Suppressor macrophage treated with lipopolysaccharide for 1 hour (primary cell): ENCODE data around the gene DNASE1L3.
A peak's percentile ranks its signal among the peaks of the same experiment; 100 is the strongest.
"Not testable (repeated sequence)": the region's sequence is repeated elsewhere in the genome, so short reads cannot be mapped to it uniquely, and the experiment has no call there.

ENCODE experiments used
- DNase-seq, 3 donors: peaks; one replicate each; pipeline ENCODE4 v3.0.0-alpha.2; 2020 to 2022

DNASE1L3 gene

DNA sequence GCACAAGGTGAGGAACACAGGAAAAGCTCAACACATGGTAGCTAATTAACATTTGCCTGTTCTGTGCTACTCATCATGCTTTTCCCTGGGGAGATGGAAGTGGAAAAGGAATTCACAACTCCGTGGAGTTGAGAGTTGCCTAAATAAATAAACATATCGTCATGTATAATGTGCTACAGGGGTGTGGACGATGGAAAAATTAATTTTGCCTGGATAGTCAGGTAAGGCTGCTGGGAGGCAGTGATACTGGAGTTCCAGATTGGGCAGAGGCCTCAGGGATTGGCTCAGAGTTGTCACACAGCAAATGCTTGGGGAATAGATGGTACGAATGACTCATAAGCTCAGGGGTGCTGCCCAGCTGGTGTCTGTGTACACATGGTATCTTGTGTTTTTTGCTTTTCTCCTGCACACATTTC, 23.8 kb upstream of the DNASE1L3 start:
- peak; percentile 36 to 53 (median 46) for DNase-seq

DNA sequence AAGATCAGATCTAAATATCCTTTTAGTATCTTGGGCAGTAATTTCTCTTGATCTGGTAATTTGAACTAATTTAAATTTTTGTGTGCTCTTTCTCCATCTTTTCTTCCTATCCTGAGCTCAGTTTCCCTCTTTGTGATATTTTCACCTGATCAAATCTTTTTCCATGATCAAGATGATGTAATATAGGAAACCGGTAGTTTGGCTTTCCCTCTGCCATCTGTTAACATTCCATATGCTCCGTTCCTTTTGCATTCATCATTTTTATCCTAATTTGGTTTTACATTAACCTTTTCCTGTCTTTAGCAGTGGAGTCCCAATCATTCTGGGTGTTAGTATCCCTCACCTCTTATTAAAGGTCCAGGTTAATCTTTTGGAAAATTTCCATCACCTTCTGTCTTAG, 20.9 kb upstream of the DNASE1L3 start:
- DNase-seq, result no peak

DNA sequence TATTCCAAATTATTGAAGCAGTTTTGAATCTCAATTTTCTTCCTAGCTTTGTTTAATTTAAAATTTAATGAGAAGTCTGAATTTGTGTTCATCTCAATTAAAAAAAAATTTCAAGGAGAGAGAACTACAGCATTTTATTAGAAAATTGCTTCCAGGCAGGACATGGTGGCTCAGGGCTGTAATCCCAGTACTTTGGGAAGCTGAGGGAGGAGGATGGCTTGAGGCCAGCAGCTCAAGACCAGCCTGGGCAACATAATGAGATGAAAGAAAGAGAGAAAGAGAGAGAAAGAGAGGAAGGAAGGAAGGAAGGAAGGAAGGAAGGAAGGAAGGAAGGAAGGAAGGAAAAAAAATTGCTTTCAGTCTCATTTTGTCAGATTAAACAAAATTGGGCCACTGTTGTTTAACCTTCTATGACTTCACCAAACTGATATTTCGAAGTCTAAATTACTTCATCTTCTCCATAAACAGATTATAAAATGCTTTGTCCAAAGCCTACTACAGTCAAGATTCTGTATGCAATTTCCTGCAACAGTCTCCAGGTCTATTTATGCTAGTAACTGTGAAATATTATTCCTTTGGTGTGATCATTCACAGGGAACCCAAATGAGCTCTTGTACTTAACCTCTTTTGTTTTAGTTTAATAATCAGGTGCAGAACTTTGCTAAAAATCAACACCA, 20.2 kb upstream of the DNASE1L3 start:
- no peak for DNase-seq

DNA sequence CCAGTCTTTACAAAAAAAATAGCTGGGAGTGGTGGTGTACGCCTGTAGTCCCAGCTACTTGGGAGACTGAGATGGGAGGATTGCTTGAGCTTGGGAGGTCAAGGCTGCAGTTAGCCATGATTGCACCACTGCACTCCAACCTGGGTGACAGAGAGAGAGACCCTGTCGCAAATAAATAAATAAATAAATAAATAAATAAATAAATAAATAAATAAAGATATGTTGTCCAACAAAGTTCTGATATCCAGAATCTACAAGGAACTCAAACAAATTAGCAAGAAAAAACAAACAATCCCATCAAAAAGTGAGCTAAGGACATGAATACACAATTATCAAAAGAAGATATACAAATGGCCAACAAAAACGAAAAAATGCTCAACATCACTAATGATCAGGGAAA, 17.2 kb upstream of the DNASE1L3 start:
- not testable (repeated sequence) for DNase-seq

DNA sequence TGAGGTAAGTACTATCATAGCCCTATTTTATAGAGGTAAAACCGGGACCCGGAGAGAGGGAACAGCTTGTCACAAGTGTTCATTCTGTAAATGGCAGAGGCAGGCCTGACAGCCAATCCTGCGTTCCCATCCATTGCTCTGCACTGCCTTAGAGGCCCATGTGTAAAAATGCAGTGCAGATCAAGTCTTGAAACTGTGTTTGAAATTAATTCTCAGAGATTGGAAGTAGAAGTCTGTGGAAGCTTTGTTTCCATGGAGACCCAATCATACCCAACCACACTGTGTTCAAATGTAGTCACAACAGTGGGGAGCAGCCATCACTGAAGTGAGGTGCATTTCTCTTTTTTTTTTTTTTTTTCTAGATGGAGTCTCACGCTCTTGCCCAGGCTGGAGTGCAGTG, 13.1 kb upstream of the DNASE1L3 start:
- no peak for DNase-seq

DNA sequence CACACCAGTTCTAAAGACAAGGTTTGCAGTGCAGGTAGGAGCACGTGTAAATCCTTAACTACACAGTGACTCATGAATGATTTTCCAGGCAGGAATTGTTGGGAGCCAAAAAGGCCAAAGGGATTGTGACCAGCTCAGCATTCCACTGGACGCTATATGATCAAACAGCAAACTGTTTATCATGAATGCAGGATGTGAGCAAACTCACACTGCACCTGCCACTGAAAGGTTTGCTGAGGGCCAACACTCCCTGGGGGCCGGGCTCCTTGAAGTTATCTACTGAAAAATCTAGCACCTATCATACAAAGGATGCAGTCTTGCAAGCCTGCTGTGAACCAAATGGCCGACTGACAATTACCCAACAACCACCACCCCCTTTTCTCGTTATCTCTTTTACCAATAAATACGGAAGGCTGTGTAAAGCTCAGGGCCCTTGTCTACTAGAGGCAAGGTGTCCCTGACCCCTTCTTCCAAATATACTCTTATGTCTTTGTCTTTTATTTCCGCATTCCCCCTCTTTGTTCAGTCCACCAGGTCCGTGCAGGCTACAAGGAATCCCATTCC, 11.5 kb upstream of the DNASE1L3 start:
- no peak for DNase-seq

DNA sequence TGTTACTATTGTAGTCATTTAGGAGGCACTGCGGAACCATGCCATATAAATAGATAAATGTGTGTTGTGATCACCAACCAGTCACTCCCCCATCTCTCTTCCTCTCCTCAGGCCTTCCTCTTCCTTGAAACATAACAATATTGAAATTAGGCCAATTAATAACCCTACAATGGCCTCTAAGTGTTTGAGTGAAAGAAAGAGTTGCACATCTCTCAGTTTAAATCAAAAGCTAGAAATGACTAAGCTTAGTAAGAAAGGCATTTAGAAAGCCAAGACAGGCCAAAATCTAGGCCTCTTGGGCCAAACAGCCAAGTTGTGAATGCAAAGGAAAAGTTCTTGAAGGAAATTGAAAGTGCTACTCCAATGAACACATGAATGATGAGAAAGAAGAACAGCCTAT, 8.1 kb upstream of the DNASE1L3 start:
- no peak for DNase-seq

DNA sequence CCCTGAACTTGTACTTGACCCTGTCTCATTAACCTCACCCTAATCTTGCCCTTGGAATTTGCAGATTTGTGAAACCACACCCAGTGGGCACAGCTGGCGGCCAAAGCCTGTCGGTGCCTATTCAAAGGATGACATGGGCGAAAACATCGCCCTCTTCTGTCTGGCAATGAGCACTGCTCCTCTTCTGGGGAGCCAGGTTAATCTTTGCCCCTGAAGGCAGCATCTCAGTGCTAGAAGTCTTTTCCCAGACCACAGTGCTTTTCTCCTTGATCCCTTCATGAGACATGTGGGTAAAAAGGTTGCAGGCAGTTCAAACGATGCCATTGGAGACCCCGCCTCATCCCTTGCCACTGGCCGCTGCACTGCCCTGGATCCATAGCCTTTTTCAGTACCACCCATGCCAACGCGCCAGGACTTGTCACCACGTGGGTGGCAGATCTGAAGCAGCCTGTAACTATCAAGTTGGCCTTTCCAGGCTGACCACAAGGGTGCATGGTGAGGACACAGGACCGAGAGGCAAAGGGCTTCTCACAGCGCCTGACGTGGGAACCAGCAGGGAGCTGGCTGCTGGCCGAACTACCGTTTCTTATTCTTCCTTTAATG, 6.5 kb upstream of the DNASE1L3 start:
- DNase-seq, result peak; percentile 94 to 98 (median 96)

DNA sequence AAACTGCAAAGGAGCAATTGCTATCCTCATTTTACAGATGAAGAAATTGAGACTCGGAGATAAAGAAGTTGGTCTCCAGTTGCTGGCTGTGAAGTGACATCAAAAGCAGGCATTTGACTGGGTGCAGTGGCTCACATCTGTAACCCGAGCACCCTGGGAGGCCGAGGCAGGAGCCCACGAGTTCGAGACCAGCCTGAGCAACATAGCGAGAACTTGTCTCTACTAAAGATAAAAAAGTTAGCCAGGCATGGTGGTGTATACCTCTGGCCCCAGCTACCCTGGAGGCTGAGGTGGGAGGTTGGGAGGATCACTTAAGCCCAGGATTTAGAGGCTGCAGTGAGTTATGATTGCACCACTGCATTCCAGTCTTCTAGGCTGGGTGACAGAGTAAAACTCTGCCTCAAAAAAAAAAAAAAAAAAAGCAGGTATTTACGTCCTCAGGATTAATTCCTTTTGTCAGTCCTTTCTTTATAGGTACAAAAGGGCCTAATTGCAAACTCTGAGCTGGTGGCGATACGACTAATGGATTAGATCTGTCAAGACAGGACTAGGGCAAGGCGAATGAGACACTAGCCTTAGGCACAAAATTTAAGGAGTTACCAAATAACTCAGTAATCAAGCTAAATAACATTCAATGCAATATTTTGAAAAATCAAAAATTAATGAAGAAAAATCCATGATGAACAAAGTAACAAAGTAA, 5.9 kb upstream of the DNASE1L3 start:
- no peak for DNase-seq

DNA sequence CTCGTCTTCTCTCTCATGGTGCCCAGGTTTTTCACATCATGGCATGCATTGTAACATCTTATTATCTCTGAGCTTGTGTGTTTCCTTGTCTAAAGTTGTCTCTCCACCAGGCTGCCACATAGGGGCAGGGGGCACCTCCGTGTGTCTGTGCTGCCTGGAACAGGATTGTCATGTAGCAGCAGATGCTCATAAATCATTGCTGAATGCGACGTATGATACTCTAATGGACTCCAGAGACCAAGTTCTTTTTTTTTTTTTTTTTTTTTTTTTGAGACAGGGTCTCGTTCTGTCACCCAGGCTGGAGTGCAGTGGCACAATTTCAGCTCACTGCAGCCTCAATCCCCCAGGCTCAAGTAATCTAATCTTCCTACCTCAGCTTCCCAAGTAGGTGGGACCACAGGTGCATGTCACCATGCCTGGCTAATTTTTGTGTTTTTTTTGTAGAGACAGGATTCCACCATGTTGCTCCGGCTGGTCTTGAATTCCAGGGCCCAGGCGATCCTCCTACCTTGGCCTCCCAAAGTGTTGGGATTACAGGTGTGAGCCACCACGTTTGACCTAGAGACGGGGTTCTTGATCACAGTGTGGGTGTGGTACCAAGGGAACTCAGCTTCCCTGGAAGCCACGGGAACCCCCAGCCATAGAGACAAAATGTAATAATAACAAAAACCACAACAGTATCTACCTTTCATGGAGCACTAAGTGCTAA, 4.7 kb upstream of the DNASE1L3 start:
- no peak for DNase-seq

DNA sequence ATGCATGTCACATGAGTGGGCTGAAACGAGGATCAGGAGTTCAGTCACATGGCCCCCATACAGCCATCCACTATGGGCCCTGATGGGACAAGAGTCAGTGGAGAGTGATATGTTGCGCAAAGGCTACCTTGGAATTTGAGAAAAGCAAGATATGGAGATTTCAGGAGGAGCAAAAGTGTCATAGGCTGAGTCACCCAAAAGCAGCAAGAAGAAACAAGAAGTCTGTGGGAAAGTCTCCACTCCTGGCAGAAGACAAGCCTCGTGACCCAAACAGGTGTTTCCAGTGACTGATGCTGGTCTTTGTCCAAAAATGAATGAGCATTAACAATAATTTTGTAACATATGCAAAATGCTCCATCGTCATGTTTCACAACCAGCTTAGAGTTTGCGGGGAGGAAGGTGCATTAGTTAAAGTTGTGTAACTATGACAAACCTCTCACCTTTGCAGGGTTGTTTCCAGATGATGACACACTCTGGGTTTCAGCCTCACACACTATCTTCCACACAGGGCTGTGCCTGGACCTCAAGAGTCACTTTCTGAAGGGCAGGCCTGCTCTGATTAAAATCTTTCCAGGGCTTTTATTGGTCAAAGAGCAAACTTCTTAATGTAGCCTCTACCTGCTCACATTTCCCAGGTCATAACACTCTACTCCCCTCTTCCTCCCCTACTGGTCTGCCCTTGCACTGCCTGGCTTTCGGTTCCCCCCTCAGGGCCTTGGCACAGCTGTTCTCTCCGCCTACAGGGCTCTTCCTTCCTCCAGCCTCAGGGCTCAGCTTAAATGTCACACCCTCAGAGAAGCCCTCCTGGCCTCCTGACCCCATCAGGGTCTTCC, 3.9 kb upstream of the DNASE1L3 start:
- DNase-seq, result peak; percentile 73 to 80 (median 79)

DNA sequence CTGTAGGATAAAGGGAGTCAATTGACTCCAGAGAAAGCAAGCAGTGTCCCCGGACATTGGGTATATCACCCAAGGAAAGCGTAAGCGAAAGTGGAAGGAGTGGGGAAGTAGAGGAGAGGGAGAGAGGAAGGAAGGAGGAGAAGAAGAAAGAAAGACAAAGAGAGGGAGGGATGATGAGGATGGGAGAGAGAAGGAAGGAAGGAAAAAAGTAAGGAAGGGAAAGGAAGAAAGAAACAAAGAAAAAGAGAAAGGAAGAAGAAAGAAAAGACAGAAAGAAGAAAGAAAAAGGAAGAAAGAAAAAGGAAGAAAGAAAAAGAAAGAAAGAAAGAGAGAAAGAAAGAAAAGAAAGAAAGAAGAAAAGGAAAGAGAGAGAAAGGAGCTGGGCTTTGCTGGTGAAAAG, 839 bp downstream of the DNASE1L3 start:
- no peak for DNase-seq

DNA sequence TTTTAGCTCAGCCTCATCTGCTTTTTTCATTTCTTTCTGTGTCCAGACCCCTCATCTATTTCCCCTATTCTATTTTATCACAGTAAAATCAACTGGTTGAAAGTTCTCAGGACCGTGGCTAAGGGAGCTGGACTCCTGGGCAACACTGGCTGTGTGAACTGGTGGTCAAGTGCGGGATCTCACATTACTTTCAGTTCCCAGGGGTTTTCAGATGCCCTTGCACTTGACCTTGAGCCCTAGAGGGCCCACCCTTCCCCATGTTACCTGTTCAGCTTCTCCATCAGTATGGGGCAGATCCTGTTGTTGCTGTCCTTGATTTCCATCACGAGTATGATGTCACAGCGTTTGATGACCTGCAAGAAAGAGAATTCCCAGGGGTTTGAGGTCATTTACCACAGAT, 2.8 kb downstream of the DNASE1L3 start:
- DNase-seq, result no peak

DNA sequence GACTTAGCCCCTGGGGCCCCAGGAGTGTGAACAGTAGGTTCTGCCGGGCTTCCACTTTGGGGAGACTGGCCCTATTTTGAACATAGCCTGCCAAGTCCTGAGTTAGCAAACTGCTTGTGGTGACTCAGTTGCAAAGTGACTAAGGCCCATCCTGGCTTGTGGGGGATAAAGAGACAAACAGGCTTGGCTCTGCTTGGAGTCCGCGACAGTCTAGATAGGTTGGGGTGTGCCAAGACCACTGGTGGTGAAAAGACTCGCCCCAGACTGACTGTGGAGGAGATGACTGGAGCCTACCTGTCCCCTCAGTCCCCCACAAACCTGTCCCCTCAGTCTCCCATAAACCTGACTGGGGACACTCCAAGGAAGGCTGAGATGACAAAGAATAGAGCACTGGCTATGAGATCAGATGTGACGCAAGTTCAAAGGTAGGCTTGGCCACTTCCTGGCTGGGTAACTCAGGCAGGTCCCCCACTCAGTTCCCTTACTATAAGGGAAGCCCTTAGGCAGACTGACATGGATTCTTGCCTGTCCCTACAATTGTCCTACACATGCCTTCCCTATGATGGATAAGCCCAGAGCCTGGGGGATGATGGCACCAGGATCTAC, 4.3 kb downstream of the DNASE1L3 start:
- DNase-seq, result peak; percentile 50 to 71 (median 68)

DNA sequence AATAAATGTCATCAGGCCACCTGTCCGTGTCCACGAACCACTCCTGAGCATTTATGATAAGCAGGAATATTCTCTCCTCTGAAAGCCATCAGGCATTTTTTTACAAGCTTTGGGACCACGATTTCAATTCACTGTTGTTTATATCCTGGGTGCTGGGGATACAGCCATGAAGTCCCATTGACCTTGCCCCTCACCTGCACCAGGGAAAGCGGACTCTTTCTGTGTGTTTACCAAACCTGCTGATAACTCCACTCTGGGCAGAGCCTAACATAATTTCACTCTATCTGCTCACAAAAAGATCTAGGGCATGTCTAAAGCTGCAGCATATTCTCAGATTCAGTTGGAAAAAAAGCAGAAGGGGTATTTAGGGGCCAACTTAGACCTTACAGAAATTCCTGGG, 4.8 kb downstream of the DNASE1L3 start:
- no peak for DNase-seq

DNA sequence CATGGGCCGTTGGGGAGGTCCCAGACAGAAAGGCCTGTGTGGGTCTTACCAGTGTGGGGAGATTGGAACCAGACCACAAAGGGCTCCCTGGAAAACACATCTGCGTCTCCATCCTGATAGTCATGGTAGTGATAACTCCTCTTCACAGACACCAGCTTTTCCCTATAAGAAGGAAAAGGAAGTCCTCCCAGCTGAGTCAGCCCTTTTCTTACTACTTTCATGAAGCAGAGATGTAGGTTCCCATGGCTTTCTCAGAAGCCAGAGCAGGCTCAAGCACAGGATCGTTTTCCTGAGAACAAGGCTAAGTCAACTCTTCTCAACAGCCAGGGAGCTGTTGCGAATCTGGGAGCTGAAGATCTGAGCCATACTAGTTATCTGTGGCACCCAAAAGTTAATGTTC, 6.1 kb downstream of the DNASE1L3 start:
- peak; percentile 29 to 33 (median 30) for DNase-seq

DNA sequence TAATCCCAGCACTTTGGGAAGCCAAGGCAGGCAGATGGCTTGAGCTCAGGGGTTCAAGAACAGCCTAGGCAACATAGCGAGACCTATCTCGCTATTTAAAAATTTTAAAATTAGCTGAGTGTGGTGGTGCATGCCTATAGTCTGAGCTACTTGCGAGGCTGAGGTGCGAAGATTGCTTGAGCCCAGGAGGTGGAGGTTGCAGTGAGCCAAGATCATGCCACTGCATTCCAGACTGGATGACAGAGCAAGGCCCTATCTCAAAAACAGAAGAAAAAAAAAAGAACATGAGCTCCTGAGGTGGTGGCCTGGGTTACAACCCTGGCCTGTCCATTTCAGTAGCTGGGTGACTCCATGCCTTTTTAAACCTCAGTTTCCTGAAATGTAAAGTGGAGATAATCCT, 7.2 kb downstream of the DNASE1L3 start:
- DNase-seq, result no peak

DNA sequence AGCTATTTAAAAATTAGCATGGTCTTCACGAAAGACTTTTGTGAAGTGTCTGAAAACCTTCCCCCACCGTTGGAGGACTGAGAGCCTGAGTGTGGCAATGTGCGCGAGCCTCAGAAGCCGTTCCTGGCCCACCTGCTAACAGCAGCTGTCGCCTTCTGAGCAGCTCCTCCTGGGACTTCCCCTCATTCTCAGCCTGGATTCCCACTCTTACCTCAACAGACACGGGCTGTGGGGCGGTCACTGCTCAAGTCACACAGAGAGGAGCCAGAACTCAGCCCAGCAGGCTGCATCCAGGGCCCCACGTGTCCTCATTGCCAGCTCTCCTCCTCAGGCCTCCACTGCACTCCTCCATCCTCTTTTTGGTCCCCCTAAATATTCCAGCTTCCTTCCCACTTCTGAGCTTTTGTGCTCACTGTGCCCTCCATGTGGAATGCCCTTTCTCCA, 7.8 kb downstream of the DNASE1L3 start:
- no peak for DNase-seq

DNA sequence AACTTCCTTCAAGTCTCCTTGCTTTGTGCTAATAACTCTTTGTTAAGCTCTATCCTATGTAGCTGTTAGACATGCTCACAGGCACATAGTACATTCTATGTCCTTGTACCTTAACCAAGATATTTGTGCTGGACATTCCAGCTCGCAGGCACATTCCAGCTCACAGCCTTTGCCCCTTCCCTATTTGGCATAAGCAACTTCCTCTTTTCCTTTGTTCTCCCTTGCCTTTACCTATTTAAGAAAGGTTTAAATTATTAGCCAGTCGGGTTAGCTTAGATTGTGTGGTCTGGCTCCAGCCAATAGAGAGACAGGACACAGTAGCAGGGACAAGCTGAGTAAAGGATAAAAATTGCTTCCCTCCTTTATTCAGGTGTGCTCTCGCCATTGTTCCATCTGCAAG, 9.3 kb downstream of the DNASE1L3 start:
- DNase-seq, result peak in 1 of 3 donors; percentile 23

DNA sequence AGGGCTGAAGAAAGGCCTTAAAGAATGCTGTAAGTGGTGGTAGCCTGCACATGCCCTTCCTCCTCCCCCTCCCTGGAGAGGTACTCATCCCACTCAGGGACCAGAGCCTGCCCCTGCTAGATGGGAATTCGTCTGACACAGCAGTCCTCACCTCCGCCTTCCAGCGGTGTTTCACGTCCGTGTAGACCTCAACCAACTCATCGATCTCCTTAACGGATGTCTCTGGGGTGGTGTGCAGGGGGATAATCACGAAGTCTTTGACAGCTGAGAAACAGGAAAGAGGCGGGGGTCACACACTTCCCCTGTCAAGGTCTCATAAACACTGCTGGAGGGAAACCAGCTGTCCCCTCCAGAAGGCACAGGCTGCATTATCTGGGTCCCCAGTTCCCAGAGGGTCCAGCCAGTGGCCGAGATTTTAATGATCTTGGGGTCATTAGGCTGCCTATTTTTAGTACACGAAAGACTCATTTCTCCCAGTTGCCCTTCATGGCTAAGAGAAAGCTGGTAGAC, 9.9 kb downstream of the DNASE1L3 start:
- no peak for DNase-seq

DNA sequence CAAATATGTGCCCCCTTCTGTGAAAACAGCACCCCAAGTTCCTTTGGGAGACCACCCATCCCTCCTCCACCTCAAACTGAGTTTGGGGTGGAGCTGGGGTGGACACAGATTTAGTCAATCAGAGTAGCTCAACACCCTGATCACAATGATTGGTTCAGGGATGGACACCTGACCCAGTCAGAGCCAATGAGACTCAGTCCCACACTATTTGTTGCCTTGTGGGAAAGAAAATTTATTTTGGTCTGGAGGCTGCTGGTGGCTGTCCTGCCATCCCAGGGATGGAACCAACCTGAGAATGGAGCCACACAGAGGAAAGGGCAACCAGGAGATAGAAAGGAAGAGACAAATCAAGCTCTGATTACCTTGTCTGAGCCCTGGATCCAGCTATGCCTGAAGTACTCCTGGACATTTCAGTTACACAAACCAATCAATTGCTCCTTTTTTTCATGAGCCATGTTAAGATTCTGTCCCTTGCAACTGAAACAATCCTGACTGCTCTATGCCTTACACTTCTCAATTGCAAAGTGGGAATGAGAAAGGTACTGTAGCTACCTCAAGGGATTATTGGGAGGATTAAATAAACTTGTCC, 10.6 kb downstream of the DNASE1L3 start:
- DNase-seq, result no peak
